K562 (cell line): ENCODE data around the gene ACE.

Experiments
- BRCA1 ChIP-seq, 2 experiments: fragments of 450-650 bp in 1 of 2; sonication (generic) in 1 of 2; formaldehyde crosslinking in 1 of 2; IDR thresholded peaks; 2 replicates each; pipeline versions ENCODE4 v1.5.0 to v1.6.1; 2017 to 2020; ENCODE audit warnings: mild to moderate bottlenecking in 1 of 2, missing genetic modification reagents in 1 of 2
- CBX5 ChIP-seq: IDR thresholded peaks from 2 replicates; pipeline ENCODE4 v1.6.1; 2014; ENCODE audit warnings: low read depth, borderline replicate concordance
- CTCF ChIP-seq, 3 experiments: IDR thresholded peaks in 2 of 3; conservative IDR thresholded peaks in 1 of 3; 2 replicates each; pipeline ENCODE4 v1.5.1; 2011 to 2012; ENCODE audit warnings: low read length in 3 of 3, mild to moderate bottlenecking in 3 of 3, control low read depth in 2 of 3, improper control_type of control experiment in 1 of 3, inconsistent platforms in 1 of 3, low read depth in 1 of 3, mixed read lengths in 1 of 3, moderate library complexity in 1 of 3; ENCODE audit not compliant: insufficient read depth in 2 of 3
- FOXJ3 ChIP-seq: sonication (generic); formaldehyde crosslinking; IDR thresholded peaks from 2 replicates; pipeline ENCODE4 v1.4.0; 2020; ENCODE audit warnings: mild to moderate bottlenecking, missing genetic modification reagents
- JUNB ChIP-seq: fragments of 450-650 bp; formaldehyde crosslinking; conservative IDR thresholded peaks from 2 replicates; pipeline ENCODE4 v1.4.0; 2020; ENCODE audit warnings: mild to moderate bottlenecking
- NONO ChIP-seq, 2 experiments: fragments of 200-400 bp in 1 of 2; fragments of 450-650 bp in 1 of 2; formaldehyde crosslinking in 1 of 2; IDR thresholded peaks; 2 replicates each; pipeline ENCODE4 v1.6.1; 2017; ENCODE audit warnings: low read depth in 2 of 2, mild to moderate bottlenecking in 2 of 2, moderate library complexity in 2 of 2, low read length in 1 of 2
- PATZ1 ChIP-seq: fragments of 250-450 bp; sonication (Bioruptor Pico); IDR thresholded peaks from 2 replicates; pipeline ENCODE4 v1.5.0; 2020; ENCODE audit warnings: mild to moderate bottlenecking, borderline replicate concordance
- PHF8 ChIP-seq: fragments of 200-600 bp; sonication (generic); IDR thresholded peaks from 2 replicates; pipeline ENCODE4 v1.6.1; 2012; ENCODE audit warnings: mixed run types, mild to moderate bottlenecking, inconsistent platforms, low read length, moderate library complexity, borderline replicate concordance
- TGIF2 ChIP-seq: sonication (generic); formaldehyde crosslinking; IDR thresholded peaks from 2 replicates; pipeline ENCODE4 v1.8.1; 2022; ENCODE audit warnings: mild to moderate bottlenecking, missing genetic modification reagents, moderate library complexity
- ZNF217 ChIP-seq: sonication (generic); formaldehyde crosslinking; IDR thresholded peaks from 2 replicates; pipeline ENCODE4 v1.8.0; 2022; ENCODE audit warnings: mild to moderate bottlenecking, missing genetic modification reagents
- TF ChIP-seq, protein P1 (sequence below): sonication (generic); formaldehyde crosslinking; IDR thresholded peaks from 2 replicates; pipeline ENCODE4 v1.8.0; 2022; ENCODE audit warnings: mild to moderate bottlenecking, missing genetic modification reagents
- TF ChIP-seq, protein P2 (sequence below): fragments of 250-450 bp; sonication (Bioruptor Pico); IDR thresholded peaks from 2 replicates; pipeline ENCODE4 v1.8.0; 2022; ENCODE audit warnings: moderate library complexity, mild to moderate bottlenecking, inconsistent platforms

- no peak for TF ChIP-seq BRCA1 (IDR thresholded peaks at IDR 0.05)
- no peak for TF ChIP-seq BRCA1 (CRISPR knock-in tag; IDR thresholded peaks at IDR 0.05)
- no peak for TF ChIP-seq ZNF217 (CRISPR knock-in tag)
- no peak for TF ChIP-seq JUNB
- TF ChIP-seq, protein P1, sequence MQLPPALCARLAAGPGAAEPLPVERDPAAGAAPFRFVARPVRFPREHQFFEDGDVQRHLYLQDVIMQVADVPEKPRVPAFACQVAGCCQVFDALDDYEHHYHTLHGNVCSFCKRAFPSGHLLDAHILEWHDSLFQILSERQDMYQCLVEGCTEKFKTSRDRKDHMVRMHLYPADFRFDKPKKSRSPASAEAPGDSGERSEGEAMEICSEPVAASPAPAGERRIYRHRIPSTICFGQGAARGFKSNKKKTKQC (CRISPR knock-in tag), result no peak
- no peak for TF ChIP-seq CTCF (IDR thresholded peaks at IDR 0.05 in 2 of 3, conservative IDR thresholded peaks at IDR 0.05 in 1 of 3; ENCODE audit: insufficient read depth in 2 of 3, low read depth in 1 of 3, low read length in 3 of 3)
- TF ChIP-seq CBX5, result no peak
- no peak for TF ChIP-seq PATZ1
- TF ChIP-seq, protein P2, sequence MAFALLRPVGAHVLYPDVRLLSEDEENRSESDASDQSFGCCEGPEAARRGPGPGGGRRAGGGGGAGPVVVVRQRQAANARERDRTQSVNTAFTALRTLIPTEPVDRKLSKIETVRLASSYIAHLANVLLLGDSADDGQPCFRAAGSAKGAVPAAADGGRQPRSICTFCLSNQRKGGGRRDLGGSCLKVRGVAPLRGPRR (CRISPR knock-in tag), result no peak
- no peak for TF ChIP-seq FOXJ3 (CRISPR knock-in tag)
- no peak for TF ChIP-seq NONO (IDR thresholded peaks at IDR 0.05; ENCODE audit: low read depth in 2 of 2, low read length in 1 of 2)
- TF ChIP-seq PHF8, result no peak
- no peak for TF ChIP-seq TGIF2 (CRISPR knock-in tag)
Measured at GRCh38 chr17:63517825-63518534, 41.1 kb downstream of the ACE start.
